ENCODE data around the gene LIN52.

- TF ChIP-seq ESRRA (IDR thresholded peaks at IDR 0.05; ENCODE audit: borderline replicate concordance, low read length), result no peak
- TF ChIP-seq CTCF (IDR thresholded peaks at IDR 0.05), result no peak
- no peak for TF ChIP-seq POLR2A (IDR thresholded peaks at IDR 0.05; ENCODE audit: low read length)
- TF ChIP-seq EP300 (IDR thresholded peaks at IDR 0.05), result no peak
- no peak for TF ChIP-seq PBX3 (IDR thresholded peaks at IDR 0.05)
Measured at GRCh38 chr14:74144789-74145188, 60.0 kb downstream of the LIN52 start.
